Erythroblast (primary cell): ENCODE results near the gene C9orf78.

ENCODE experiments used
- GATA1 ChIP-seq: IDR thresholded peaks from 2 replicates; pipeline ENCODE4 v1.6.1; 2011; ENCODE audit warnings: low read depth, mild to moderate bottlenecking, control low read depth, low read length, moderate library complexity
- POLR2A ChIP-seq: IDR thresholded peaks from 2 replicates; pipeline ENCODE4 v1.6.1; 2011; ENCODE audit warnings: mild to moderate bottlenecking, low read length

- no peak for TF ChIP-seq POLR2A
- TF ChIP-seq GATA1 = no peak
Measured at GRCh38 chr9:129874261-129875101, 39.4 kb upstream of the C9orf78 start.
